Stimulated activated CD4-positive, alpha-beta T cell treated with anti-CD3 and anti-CD28 coated beads, Interleukin-1b, Interleukin-23, amount 100 ng/mL, for 48 hours (primary cell): Measurements from ENCODE around the gene CFAP74.

Experiments
- DNase-seq: peaks from one replicate; pipeline ENCODE4 v3.0.0-alpha.2; 2020

CFAP74 gene

DNA sequence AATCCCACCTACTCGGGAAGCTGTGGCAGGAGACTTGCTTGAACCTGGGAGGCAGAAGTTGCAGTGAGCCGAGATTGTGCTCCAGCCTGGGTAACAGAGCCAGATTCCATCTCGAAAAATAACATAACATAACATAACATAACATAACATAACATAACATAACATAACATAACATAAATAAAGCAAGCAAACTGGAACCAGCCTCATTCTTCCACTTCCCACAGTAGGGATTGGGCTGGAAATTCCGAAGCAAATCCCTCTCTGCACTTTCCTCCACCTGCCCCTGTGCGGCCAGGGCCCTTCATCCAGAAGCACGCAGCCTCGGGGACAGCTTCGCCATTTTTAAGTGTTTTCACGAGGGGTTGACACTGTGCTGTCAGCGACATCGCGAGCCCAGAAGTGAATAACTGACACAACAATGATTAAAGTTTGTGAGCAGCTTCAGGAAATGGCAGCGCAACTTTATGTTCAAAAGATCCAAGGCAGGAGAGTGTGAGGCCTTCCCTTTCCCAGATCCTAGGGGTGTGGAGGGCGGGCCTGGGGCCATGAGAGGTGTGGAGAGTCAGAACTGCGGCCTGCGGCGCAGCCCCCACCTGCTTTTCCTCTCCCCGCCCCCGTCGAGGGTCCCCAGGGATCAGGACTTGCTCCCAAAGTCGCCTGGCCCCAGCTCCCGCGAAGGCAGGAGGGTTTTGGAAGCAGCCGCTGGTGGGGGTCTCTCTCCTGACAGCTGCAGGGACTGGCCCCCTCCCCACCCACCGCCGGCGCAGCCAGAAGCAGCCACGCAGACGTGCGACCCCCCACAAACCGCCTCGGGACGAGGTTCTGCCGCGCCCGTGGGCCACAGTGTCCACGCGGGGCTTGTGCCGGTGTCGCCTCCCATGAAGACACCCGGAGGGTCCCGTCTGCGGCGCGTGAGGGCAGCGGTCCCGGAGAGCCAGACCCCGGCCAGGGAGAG, 14.9 kb upstream of the CFAP74 start:
- DNase-seq = no peak

- DNase-seq = no peak
Observed at GRCh38 chr1:2016123-2016522, 12.5 kb upstream of the CFAP74 start.

DNA sequence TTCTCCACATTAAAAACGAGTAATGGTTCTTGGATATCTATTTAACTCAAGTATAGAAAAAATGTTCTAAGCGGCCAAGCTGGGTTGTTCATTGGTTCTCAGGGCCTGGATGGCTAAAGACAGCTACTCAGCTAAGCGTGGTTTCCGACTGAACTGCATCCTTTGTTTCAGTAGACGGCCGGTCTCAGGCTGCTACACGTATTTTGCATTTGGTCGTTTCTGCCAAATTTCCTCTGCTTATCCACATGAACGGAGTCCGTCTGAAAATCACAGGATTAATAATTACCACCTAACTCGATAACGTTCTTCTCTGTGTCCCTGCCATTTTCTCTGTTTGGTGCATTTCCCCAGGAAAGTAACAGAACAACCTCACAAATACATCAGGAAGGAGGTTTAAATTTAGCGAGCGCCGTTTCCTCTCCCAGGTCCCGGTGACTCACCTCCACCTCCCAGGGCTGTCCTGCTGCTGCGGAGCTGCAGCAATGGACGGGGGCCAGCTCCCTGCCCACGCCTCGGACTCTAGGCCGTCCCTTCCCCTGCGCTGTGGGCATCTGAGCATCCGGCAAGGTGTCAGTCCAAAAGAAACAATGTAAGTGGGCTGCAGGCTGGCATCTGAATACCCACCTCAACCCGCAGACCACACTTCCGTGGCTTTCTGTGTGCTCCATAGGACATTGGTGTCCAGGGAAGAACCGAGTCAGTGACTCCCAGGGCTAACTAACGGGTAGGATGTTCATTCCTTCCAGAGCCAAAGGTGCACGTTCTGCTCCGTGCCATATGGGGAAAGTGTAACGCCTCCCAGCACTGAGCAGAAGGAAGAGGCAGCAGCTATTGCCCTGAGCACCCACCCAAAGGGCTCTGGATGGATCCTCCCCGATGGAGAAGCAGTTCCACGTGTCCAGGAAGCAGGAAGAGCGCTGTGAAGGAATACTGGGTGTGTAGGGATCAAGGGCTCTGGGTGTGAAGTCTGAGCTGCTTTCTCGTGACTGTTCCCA, 11.5 kb upstream of the CFAP74 start:
- no peak for DNase-seq

- no peak for DNase-seq
Observed at GRCh38 chr1:2014181-2014580, 10.6 kb upstream of the CFAP74 start.

DNA sequence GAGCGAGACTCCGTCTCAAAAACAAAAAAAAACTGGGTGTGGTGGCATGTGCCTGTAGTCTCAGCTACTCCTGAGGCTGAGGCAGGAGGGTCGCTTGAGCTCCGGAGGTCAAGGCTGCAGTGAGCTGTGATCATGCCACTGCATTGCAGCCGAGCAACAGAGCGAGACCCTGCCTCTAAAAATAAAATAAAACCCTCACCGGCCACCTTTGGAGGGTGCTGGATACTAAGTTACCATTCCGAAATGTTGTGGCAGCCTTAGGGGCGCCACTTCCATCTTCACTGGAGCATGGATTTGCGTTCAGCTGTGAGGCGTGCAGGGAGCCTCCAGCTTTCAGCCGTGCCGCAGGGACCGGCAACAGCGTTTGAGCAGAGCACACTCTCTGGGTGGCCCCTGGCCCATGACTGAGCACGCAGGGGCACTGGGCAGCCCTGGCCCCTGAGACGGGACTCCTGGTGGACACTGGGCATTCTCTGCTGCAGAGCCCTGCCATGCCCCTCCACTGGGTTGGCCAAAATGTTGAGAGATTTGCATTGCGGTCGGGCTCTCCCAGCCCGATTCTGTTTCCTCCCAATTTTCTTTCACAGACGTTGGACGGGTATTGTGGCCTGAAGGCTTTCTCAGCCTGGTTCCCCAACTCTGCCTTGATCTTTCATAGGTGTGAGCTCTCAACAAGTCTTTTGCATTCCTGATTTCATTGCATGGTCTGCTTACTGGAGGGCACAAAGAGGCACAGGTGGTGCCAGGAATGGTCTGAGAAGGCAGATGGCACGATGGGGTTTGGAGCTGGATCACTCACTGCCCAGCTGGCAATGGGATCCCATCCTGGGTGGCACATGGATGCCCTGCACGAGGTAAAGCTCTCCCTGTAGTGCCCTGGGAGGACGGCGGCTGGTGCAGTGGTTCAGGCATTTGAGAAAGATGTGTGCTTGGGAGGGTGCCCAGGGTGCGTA, 5.8 kb upstream of the CFAP74 start:
- DNase-seq = no peak

DNA sequence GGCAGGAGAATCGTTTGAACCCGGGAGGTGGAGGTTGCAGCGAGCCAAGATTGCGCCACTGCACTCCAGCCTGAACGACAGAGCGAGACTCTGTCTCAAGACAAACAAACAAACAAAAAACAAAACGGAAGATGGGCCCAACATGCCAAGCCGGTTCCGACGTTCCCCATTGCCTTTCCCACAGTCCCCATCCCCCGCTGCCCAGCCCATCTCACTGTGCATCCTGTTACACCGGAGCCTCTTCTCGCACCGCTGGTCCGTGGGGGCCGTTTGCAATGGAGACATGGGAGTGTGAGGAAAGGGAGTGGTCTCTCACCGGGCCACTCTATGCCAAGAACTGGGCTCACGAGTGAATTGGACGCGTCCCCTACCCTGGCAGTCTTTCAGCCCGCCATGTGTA, 1.3 kb upstream of the CFAP74 start:
- no peak for DNase-seq

GRCh38 chr1:2001773-2002411, 1.7 kb downstream of the CFAP74 start:
- no peak for DNase-seq

DNA sequence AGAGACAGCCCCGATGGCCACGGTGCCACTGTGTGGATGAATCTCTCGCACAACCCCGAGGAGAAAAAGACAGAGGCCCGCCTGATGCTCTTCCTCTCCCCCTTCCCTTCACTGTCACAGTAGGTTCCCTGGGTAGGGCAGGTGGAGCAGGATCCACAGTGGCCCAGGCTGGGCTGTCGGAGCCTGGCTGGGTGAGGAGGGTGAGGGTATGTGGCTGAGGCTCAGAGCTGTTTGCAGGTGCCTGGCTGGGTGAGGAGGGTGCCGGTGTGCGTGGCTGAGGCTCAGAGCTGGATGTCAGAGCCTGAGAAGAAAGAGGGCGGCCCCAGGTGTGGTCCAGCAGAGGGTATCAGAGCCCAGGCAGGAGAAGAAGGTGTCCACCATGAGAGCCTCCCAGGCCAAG, 2.7 kb downstream of the CFAP74 start:
- DNase-seq = no peak

- no peak for DNase-seq
Observed at GRCh38 chr1:2000432-2000831, 3.2 kb downstream of the CFAP74 start.

GRCh38 chr1:1997576-1997975, 6.0 kb downstream of the CFAP74 start:
- DNase-seq = no peak

- DNase-seq = no peak
Observed at GRCh38 chr1:1996207-1996651, 7.4 kb downstream of the CFAP74 start.

DNA sequence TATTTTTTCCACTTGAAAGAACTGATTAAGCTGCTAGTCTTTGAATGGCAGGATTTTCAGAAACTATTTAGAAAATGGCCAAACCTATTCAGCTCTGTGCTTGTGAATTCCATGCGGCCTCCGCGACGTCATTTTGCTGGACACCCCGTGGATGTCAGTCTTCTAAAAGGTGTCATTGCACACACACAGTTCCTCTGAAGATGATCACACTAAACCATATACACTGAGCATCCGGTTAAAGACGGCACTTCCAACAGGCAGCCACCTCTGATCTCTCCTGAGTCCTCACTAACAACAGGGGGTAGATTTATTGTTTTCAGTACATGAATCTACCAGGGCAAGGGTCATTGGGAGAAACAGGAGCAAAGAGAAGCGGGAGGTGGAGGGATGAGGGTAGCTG, 9.1 kb downstream of the CFAP74 start:
- no peak for DNase-seq

DNA sequence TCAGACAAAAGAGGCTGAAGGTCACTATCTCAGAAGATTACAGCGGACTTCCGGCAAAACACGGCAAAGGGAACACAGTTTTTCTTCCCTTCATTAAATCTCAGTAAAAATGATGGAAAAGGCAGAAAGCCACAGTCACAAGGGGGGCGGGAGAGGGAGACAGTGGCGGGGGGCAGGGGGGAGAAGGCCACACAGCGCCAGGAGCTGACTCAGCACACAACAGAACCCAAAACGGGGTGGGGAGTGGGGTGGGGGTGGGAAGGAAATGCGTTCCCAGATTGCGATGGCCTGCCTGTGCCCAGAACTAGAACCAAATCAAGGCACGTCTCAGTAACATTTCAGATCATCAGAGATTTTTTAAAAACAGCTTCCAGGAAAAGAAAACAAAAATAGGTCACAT, 13.4 kb downstream of the CFAP74 start:
- DNase-seq = no peak

DNA sequence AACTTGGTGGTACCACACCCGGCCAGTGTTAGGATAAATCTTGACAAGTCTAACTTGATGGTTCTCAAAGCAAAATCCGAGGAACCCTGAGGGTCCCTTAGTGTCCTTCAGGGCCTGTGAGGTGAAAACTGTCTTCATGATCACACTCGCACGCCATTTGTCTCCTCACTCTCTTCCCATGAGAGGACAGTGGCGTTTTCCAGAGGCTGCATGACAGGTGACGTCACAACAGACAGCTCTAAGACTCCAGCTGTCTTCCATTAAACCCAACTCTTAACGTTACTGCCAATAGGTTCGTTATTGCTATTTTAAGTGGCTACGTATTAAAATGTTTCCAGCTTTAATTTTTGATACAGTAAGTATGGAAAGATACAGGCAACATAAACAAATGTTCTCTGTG, 13.8 kb downstream of the CFAP74 start:
- DNase-seq = no peak

- no peak for DNase-seq
Observed at GRCh38 chr1:1989102-1989542, 14.5 kb downstream of the CFAP74 start.

DNA sequence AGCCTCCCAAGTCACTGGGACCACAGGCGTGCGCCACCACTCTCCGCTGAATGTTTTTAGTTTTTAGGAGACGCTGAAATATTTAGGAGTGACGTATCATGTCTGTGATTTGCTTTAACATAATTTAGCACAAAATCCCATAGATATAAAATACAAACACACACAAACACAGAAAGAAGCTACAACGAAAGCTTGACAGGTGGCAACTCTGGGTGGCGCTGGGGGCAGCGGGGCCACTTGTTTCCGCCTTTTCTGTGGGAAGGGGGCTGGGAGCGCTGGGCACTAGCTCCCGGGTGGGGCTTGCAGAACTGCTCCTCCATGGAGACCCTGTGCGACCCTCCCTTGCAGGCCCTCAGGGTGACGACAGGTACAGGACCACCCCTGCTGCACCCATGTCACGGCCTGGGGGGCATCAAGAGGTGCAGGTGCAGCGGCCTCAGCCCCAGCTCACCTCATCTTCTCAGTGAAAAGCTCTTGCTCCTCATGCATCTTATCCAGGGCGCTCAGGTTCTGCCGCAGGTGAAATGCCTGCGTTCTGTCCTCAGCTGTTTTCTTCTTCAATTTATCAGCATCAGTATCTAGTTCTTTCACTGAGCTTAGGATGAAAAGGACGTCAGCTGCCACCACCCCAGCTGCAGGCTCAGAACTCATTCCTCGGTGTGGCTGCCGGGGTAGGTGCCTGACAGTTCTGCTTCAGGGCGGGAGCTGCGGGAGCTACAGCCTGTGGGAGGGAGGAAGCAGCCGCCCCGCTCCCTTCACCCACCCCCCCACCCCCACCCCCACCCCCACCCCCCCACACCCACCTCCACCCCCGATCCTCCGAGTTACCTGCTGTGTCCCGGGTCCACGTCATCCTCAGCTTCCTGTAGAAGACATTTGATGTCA, 15.3 kb downstream of the CFAP74 start:
- no peak for DNase-seq

DNA sequence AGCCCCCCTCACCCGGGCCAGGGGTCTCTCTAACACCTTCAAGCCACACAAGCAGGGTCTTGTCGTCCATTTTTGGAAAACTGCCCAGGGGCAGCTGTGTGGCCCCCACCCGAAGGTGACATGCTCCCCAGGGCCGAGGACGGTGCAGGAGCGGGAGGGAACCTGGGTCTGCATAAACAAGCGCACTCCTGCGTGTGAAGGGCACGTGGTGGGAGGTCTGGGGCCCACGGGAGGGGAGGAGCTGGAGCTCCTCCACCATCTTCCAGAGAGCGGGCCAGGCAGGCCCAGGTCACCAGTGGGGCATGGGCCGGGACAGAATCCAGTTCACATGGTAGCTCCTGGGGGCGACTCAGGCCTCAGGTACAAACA, 16.5 kb downstream of the CFAP74 start:
- no peak for DNase-seq

GRCh38 chr1:1986451-1987141, 17.0 kb downstream of the CFAP74 start:
- DNase-seq = no peak

- DNase-seq = no peak
Observed at GRCh38 chr1:1985375-1986050, 18.1 kb downstream of the CFAP74 start.
